Lower leg skin (tissue), 3 donors: ENCODE measurements around the gene CR1L.

ENCODE experiments used
- CTCF ChIP-seq, 3 donors: fragments of 450-650 bp; IDR thresholded peaks; one replicate each; pipeline ENCODE4 v1.5.1; 2016; ENCODE audit warnings: antibody characterized with exemption in 3 of 3, mild to moderate bottlenecking in 3 of 3, moderate library complexity in 2 of 3
- POLR2A ChIP-seq, 2 donors: fragments of 450-650 bp; IDR thresholded peaks; one replicate each; pipeline ENCODE4 v1.6.1; 2016 to 2017; ENCODE audit warnings: antibody characterized with exemption in 2 of 2, mild to moderate bottlenecking in 1 of 2, moderate library complexity in 1 of 2

GRCh38 chr1:207713529-207713928 is 68.6 kb downstream of the CR1L start:
- TF ChIP-seq CTCF (IDR thresholded peaks at IDR 0.05) = no peak
- no peak for TF ChIP-seq POLR2A (IDR thresholded peaks at IDR 0.05)
